K562 (cell line): ENCODE measurements around the gene SGMS1. TPM values are rescaled to one million over a fixed set of nuclear protein-coding genes. Genes with fewer than 3 reads are reported as not detected.

Experiments used
- CHD1 ChIP-seq: fragments of 200-600 bp; sonication (generic); IDR thresholded peaks from one replicate; pipeline ENCODE4 v1.6.1; 2012; ENCODE audit warnings: mild to moderate bottlenecking, moderate library complexity, low read length, inconsistent platforms
- KAT7 ChIP-seq: sonication (generic); formaldehyde crosslinking; IDR thresholded peaks from 2 replicates; pipeline ENCODE4 v1.8.0; 2022; ENCODE audit warnings: missing genetic modification reagents, mild to moderate bottlenecking, borderline replicate concordance
- NEUROD1 ChIP-seq: fragments of 150-350 bp; IDR thresholded peaks from 2 replicates; pipeline ENCODE4 v1.6.1; 2014; ENCODE audit warnings: borderline replicate concordance, low read length, low read depth; ENCODE audit not compliant: partially characterized antibody
- PCBP2 ChIP-seq: fragments of 200-400 bp; formaldehyde crosslinking; IDR thresholded peaks from 2 replicates; pipeline ENCODE4 v1.6.1; 2018; ENCODE audit warnings: low read length, low read depth, mild to moderate bottlenecking, moderate library complexity; ENCODE audit not compliant: poor library complexity, severe bottlenecking
- PTRF ChIP-seq: fragments of 450-650 bp; IDR thresholded peaks from 2 replicates; pipeline ENCODE4 v1.6.1; 2016; ENCODE audit warnings: mild to moderate bottlenecking, missing genetic modification characterization, missing compliant biosample characterization
- RFX7 ChIP-seq: fragments of 250-450 bp; sonication (Bioruptor Pico); IDR thresholded peaks from 2 replicates; pipeline ENCODE4 v1.5.1; 2021; ENCODE audit warnings: mild to moderate bottlenecking
- SETDB1 ChIP-seq: IDR thresholded peaks from one replicate; pipeline ENCODE4 v1.6.1; 2012; ENCODE audit warnings: low read length, control low read depth, inconsistent platforms
- SMAD2 ChIP-seq: fragments of 150-350 bp; IDR thresholded peaks from 2 replicates; pipeline ENCODE4 v1.6.1; 2014; ENCODE audit warnings: low read depth, mild to moderate bottlenecking, low read length
- SRSF7 ChIP-seq: fragments of 200-400 bp; formaldehyde crosslinking; optimal IDR thresholded peaks from 2 replicates; pipeline ENCODE3; 2017; ENCODE audit warnings: mild to moderate bottlenecking, low read depth, low read length
- TAF15 ChIP-seq: fragments of 200-400 bp; formaldehyde crosslinking; IDR thresholded peaks from 2 replicates; pipeline ENCODE4 v1.6.1; 2017; ENCODE audit warnings: mild to moderate bottlenecking, low read depth, low read length, moderate library complexity
- TGIF2 ChIP-seq: sonication (generic); formaldehyde crosslinking; IDR thresholded peaks from 2 replicates; pipeline ENCODE4 v1.8.1; 2022; ENCODE audit warnings: mild to moderate bottlenecking, missing genetic modification reagents, moderate library complexity
- ZC3H11A ChIP-seq: IDR thresholded peaks from 2 replicates; pipeline ENCODE4 v1.6.1; 2012; ENCODE audit warnings: low read depth, low read length, improper control_type of control experiment
- ZKSCAN8 ChIP-seq: fragments of 200-800 bp; sonication (Bioruptor generic); IDR thresholded peaks from 2 replicates; pipeline ENCODE4 v1.6.1; 2016; ENCODE audit warnings: missing genetic modification characterization, missing compliant biosample characterization
- ZNF134 ChIP-seq: fragments of 250-450 bp; sonication (Bioruptor Pico); conservative IDR thresholded peaks from 2 replicates; pipeline ENCODE4 v1.4.0; 2020
- ZNF354B ChIP-seq: fragments of 250-450 bp; sonication (Bioruptor Pico); IDR thresholded peaks from 2 replicates; pipeline ENCODE4 v1.4.0; 2020
- ZNF408 ChIP-seq: fragments of 250-450 bp; sonication (Bioruptor Pico); IDR thresholded peaks from 2 replicates; pipeline ENCODE4 v1.4.0; 2020; ENCODE audit warnings: low read depth, mild to moderate bottlenecking, moderate library complexity
- ZNF561 ChIP-seq: fragments of 450-650 bp; formaldehyde crosslinking; conservative IDR thresholded peaks from 2 replicates; pipeline ENCODE4 v1.4.0; 2020; ENCODE audit warnings: mild to moderate bottlenecking, moderate library complexity
- polyA plus RNA-seq, 8 experiments: library from polyadenylated mRNA; depleted of rRNA in 4 of 8; stranded (reverse) in 5 of 8; unstranded in 3 of 8; fragments of >200 nt; fragmentation: Nextera tagmentation in 2 of 8; fragmentation: Illumina TruSeq in 1 of 8; extraction: Ambion mirVana in 2 of 8; extraction: Trizol in 1 of 8; gene quantifications; 2 replicates each; pipeline versions ENCODE4 v1.2.1 to v1.2.3, GENCODE V29; 2011 to 2014; ENCODE audit warnings: inconsistent platforms in 1 of 8, missing spikeins in 1 of 8
- total RNA-seq, 7 experiments: library from RNA; depleted of rRNA in 6 of 7; stranded (reverse); fragments of >200 nt in 6 of 7; fragmentation: Illumina TruSeq in 2 of 7; extraction: Trizol in 2 of 7; gene quantifications; 2 replicates each; pipeline versions ENCODE4 v1.2.1 to v1.2.3, GENCODE V29; 2011 to 2021; ENCODE audit warnings: low replicate concordance in 1 of 7
- TF ChIP-seq, protein P1 (sequence below): fragments of 450-650 bp; IDR thresholded peaks from 2 replicates; pipeline ENCODE4 v1.7.0; 2016; ENCODE audit warnings: borderline replicate concordance
- TF ChIP-seq, protein P2 (sequence below), 3 experiments: IDR thresholded peaks in 2 of 3; conservative IDR thresholded peaks in 1 of 3; 2 replicates each; pipeline ENCODE4 v1.5.1; 2011 to 2012; ENCODE audit warnings: low read length in 3 of 3, mild to moderate bottlenecking in 3 of 3, control low read depth in 2 of 3, improper control_type of control experiment in 1 of 3, inconsistent platforms in 1 of 3, low read depth in 1 of 3, mixed read lengths in 1 of 3, moderate library complexity in 1 of 3; ENCODE audit not compliant: insufficient read depth in 2 of 3
- TF ChIP-seq, protein P3 (sequence below): sonication (generic); formaldehyde crosslinking; IDR thresholded peaks from 2 replicates; pipeline ENCODE4 v1.8.1; 2023; ENCODE audit warnings: mild to moderate bottlenecking, missing genetic modification reagents, moderate library complexity
- TF ChIP-seq, protein P4 (sequence below): fragments of 250-450 bp; sonication (Bioruptor Pico); IDR thresholded peaks from 2 replicates; pipeline ENCODE4 v1.5.0; 2020; ENCODE audit warnings: mild to moderate bottlenecking, borderline replicate concordance

SGMS1 gene
- total and polyA plus RNA-seq, 9 of the 15 experiments (the other 6 are each of a cell fraction or from before 2014, with no cell fraction given): 22.6 to 232 (median 82.2) TPM

DNA sequence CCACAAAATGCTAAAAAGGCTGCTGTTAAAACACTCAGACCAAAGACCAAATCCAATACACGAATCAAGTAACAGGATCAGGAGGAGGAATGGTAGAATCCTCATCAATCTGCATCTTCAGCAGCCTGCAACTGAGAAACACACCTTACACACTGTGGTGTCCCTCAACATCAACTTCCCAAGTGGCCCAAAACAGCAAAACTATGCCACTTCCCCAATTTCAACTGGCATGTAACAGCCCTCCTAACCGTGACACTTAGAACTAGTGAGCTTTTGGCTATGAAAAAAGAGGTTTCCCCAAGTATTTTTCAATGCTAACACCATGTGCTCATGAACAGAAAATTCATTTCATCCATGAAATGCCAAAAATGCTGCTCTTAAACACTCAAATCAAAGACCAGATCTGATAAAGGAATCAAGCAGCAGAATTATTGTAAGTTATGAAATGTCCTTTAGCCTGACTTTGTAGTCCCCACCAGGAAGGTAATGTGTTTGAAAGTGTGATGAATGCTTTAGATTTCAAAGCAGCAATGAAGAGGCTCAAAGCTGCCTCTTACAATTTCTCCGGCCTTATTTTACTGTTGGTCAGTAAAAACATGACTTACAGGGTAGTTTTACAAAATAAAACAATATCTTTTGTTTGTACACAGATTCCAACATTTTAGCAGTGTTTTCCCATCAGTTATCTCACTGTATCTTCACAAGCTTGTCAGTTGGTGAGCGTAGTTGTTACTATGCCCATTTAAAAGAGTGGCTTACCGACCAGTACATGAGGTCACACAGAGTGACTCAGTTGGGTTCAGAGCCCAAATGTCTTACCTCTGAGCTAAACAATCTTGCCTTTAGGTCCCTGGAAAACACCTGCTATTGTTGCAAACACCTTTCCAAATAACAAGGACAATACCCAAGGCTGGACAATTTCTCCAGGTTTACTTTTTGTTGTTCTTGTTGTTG, 306.8 kb downstream of the SGMS1 start (continued):
- TF ChIP-seq, protein P1, sequence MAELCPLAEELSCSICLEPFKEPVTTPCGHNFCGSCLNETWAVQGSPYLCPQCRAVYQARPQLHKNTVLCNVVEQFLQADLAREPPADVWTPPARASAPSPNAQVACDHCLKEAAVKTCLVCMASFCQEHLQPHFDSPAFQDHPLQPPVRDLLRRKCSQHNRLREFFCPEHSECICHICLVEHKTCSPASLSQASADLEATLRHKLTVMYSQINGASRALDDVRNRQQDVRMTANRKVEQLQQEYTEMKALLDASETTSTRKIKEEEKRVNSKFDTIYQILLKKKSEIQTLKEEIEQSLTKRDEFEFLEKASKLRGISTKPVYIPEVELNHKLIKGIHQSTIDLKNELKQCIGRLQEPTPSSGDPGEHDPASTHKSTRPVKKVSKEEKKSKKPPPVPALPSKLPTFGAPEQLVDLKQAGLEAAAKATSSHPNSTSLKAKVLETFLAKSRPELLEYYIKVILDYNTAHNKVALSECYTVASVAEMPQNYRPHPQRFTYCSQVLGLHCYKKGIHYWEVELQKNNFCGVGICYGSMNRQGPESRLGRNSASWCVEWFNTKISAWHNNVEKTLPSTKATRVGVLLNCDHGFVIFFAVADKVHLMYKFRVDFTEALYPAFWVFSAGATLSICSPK: no peak
- TF ChIP-seq SRSF7 (no peak), ZNF561 (CRISPR knock-in tag) (no peak), NEUROD1 (no peak), SETDB1 (no peak), CHD1 (peak; percentile 55), RFX7 (CRISPR knock-in tag) (no peak), ZNF408 (CRISPR knock-in tag) (no peak), ZC3H11A (no peak), PTRF (tag) (no peak), ZKSCAN8 (no peak), TGIF2 (CRISPR knock-in tag) (no peak), ZNF134 (CRISPR knock-in tag) (no peak), KAT7 (CRISPR knock-in tag) (no peak), ZNF354B (CRISPR knock-in tag) (no peak), PCBP2 (no peak), TAF15 (no peak), SMAD2 (no peak)
- TF ChIP-seq, protein P2, sequence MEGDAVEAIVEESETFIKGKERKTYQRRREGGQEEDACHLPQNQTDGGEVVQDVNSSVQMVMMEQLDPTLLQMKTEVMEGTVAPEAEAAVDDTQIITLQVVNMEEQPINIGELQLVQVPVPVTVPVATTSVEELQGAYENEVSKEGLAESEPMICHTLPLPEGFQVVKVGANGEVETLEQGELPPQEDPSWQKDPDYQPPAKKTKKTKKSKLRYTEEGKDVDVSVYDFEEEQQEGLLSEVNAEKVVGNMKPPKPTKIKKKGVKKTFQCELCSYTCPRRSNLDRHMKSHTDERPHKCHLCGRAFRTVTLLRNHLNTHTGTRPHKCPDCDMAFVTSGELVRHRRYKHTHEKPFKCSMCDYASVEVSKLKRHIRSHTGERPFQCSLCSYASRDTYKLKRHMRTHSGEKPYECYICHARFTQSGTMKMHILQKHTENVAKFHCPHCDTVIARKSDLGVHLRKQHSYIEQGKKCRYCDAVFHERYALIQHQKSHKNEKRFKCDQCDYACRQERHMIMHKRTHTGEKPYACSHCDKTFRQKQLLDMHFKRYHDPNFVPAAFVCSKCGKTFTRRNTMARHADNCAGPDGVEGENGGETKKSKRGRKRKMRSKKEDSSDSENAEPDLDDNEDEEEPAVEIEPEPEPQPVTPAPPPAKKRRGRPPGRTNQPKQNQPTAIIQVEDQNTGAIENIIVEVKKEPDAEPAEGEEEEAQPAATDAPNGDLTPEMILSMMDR (IDR thresholded peaks at IDR 0.05 in 2 of 3, conservative IDR thresholded peaks at IDR 0.05 in 1 of 3; ENCODE audit: insufficient read depth in 2 of 3, low read depth in 1 of 3, low read length in 3 of 3): no peak; a peak in 1 of 6 replicates
- TF ChIP-seq, protein P3, sequence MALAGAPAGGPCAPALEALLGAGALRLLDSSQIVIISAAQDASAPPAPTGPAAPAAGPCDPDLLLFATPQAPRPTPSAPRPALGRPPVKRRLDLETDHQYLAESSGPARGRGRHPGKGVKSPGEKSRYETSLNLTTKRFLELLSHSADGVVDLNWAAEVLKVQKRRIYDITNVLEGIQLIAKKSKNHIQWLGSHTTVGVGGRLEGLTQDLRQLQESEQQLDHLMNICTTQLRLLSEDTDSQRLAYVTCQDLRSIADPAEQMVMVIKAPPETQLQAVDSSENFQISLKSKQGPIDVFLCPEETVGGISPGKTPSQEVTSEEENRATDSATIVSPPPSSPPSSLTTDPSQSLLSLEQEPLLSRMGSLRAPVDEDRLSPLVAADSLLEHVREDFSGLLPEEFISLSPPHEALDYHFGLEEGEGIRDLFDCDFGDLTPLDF: no peak
- TF ChIP-seq, protein P4, sequence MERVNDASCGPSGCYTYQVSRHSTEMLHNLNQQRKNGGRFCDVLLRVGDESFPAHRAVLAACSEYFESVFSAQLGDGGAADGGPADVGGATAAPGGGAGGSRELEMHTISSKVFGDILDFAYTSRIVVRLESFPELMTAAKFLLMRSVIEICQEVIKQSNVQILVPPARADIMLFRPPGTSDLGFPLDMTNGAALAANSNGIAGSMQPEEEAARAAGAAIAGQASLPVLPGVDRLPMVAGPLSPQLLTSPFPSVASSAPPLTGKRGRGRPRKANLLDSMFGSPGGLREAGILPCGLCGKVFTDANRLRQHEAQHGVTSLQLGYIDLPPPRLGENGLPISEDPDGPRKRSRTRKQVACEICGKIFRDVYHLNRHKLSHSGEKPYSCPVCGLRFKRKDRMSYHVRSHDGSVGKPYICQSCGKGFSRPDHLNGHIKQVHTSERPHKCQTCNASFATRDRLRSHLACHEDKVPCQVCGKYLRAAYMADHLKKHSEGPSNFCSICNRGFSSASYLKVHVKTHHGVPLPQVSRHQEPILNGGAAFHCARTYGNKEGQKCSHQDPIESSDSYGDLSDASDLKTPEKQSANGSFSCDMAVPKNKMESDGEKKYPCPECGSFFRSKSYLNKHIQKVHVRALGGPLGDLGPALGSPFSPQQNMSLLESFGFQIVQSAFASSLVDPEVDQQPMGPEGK (CRISPR knock-in tag): no peak
- TF ChIP-seq, all 486 proteins: peak for 44
